ENCODE data around the gene KIF13A.
"Not testable (repeated sequence)": the region's sequence is repeated elsewhere in the genome, so short reads cannot be mapped to it uniquely, and the experiment has no call there.

The KIF13A gene

DNA sequence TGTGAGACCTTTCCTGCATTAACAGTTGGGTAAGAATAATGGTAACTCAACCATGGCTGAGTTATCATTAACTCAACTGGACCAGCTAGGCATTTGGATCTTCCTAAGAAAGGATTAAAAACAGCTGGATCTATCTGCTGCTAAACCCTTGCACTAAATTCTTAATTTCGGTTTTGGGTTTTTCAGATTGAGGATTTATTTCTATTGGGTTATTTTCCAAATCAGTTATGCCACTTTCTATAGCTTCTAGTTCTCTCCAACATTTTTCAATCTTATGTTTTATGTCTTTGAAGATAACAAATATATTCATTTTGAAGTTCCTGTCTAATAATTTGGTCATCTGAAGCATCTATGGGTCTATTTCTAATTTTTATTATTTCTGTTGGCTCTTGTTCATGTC lies 92.5 kb downstream of the KIF13A start:
- Histone ChIP-seq H2AFZ (ENCODE audit: low read depth) (no peak overlapping the region), H3K4me2 (no peak overlapping the region)

DNA sequence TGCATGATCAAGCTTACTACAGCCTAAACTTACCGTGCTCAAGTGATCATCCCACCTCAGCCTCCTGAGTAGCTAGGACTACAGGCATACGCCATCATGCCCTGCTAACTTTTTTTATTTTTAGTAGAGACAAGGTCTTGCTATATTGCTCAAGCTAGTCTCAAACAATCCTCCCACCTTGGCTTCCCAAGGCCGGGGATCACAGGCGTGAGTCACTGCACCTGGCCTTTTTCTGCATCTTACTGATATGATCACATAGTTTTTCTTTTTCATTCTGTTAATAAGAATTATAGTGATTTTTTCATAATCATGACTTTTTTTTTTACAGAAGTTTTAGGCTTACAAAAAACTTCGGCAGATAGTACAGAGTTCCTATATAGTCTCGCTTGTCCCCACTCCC lies 93.2 kb downstream of the KIF13A start:
- H3K27ac ChIP-seq: no peak overlapping the region
- H4K20me1 ChIP-seq (ENCODE audit: insufficient read depth): no peaks in the 10 kb centered on the region
- no peak overlapping the region for H2AFZ ChIP-seq (ENCODE audit: low read depth)
- TF ChIP-seq, protein P1, sequence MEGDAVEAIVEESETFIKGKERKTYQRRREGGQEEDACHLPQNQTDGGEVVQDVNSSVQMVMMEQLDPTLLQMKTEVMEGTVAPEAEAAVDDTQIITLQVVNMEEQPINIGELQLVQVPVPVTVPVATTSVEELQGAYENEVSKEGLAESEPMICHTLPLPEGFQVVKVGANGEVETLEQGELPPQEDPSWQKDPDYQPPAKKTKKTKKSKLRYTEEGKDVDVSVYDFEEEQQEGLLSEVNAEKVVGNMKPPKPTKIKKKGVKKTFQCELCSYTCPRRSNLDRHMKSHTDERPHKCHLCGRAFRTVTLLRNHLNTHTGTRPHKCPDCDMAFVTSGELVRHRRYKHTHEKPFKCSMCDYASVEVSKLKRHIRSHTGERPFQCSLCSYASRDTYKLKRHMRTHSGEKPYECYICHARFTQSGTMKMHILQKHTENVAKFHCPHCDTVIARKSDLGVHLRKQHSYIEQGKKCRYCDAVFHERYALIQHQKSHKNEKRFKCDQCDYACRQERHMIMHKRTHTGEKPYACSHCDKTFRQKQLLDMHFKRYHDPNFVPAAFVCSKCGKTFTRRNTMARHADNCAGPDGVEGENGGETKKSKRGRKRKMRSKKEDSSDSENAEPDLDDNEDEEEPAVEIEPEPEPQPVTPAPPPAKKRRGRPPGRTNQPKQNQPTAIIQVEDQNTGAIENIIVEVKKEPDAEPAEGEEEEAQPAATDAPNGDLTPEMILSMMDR (conservative IDR thresholded peaks at IDR 0.05; ENCODE audit: low read depth, low read length): no peak
- H3K9ac ChIP-seq: no peak overlapping the region
- no peaks in the 10 kb centered on the region for H3K27me3 ChIP-seq (ENCODE audit: insufficient read depth, low read depth)
- H3K36me3 ChIP-seq (ENCODE audit: insufficient read depth): no peaks in the 10 kb centered on the region
- H3K79me2 ChIP-seq (ENCODE audit: insufficient read depth, low read depth): no peaks in the 10 kb centered on the region
- no peaks in the 10 kb centered on the region for H3K4me1 ChIP-seq (ENCODE audit: low read depth, poor library complexity, severe bottlenecking)
- H3K4me2 ChIP-seq: no peak overlapping the region
- H3K4me3 ChIP-seq (IDR thresholded peaks at IDR 0.05; ENCODE audit: insufficient read depth, low read depth, low read length): no peak overlapping the region

More for the DNA sequence above, 92.5 kb downstream of the KIF13A start:
- no peak overlapping the region for H3K9ac ChIP-seq
- H3K79me2 ChIP-seq (ENCODE audit: insufficient read depth, low read depth): no peaks in the 10 kb centered on the region
- TF ChIP-seq, protein P1 (conservative IDR thresholded peaks at IDR 0.05; ENCODE audit: low read depth, low read length): no peak
- no peaks in the 10 kb centered on the region for H4K20me1 ChIP-seq (ENCODE audit: insufficient read depth)
- no peaks in the 10 kb centered on the region for H3K27me3 ChIP-seq (ENCODE audit: insufficient read depth, low read depth)
- H3K27ac ChIP-seq: no peak overlapping the region
- H3K36me3 ChIP-seq (ENCODE audit: insufficient read depth): no peaks in the 10 kb centered on the region
- H3K4me3 ChIP-seq (IDR thresholded peaks at IDR 0.05; ENCODE audit: insufficient read depth, low read depth, low read length): no peak overlapping the region
- H3K4me1 ChIP-seq (ENCODE audit: low read depth, poor library complexity, severe bottlenecking): no peaks in the 10 kb centered on the region

DNA sequence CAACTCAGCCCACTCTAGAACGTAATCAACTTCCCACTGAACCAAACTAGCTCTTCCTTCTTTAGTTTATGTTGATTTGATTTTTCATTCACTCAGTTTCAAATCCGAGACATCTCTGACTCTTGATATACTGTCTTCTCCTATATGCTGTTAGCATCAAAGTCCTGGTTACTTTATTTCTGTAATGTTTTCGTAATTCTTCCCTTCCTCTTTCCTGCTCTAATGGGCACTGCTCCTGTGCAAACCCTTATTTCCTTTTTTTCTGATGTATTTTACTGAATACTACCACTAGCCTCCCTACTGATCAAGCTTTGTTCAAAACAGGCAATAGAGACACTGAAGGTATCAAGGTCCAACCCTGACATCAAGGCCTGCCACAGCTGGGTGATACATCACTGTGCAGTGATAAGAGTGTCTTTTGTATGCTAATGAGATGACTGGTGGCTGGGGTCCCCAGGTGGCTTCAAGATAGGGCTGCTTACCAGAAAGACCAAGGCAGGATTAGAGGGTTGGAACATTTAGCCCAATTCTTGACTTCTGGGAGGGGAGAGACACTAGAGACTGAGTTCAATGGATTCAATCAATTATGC lies 95.2 kb downstream of the KIF13A start:
- no peak overlapping the region for H3K9ac ChIP-seq
- no peaks in the 10 kb centered on the region for H4K20me1 ChIP-seq (ENCODE audit: insufficient read depth)
- no peaks in the 10 kb centered on the region for H3K79me2 ChIP-seq (ENCODE audit: insufficient read depth, low read depth)
- no peak overlapping the region for H3K4me3 ChIP-seq (IDR thresholded peaks at IDR 0.05; ENCODE audit: insufficient read depth, low read depth, low read length)
- no peak overlapping the region for H3K4me2 ChIP-seq
- TF ChIP-seq, protein P1 (conservative IDR thresholded peaks at IDR 0.05; ENCODE audit: low read depth, low read length): no peak
- H2AFZ ChIP-seq (ENCODE audit: low read depth): no peak overlapping the region
- no peaks in the 10 kb centered on the region for H3K36me3 ChIP-seq (ENCODE audit: insufficient read depth)
- H3K27me3 ChIP-seq (ENCODE audit: insufficient read depth, low read depth): no peaks in the 10 kb centered on the region
- H3K4me1 ChIP-seq (ENCODE audit: low read depth, poor library complexity, severe bottlenecking): no peaks in the 10 kb centered on the region
- no peak overlapping the region for H3K27ac ChIP-seq

DNA sequence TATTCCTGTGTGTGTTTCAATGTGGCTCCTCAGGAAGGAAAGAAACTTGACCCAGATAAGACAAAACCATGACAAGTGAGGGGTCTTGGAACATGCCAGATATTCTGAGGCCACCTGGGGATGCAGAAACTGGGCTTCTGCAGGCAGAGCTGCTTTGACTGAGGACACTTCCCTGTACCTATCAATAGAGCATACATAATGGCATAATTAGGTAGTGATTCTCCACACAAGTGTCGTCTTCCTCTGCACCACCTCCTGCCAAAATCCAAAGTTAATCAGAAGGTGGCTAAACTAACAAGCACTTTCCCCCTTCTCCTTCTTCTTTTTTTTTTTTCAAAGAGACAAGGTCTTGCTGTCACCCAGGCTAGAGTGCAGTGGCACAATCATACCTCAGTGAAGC lies 97.1 kb downstream of the KIF13A start:
- Histone ChIP-seq H3K27me3 (ENCODE audit: insufficient read depth, low read depth) (no peaks in the 10 kb centered on the region), H3K27ac (no peak overlapping the region), H4K20me1 (ENCODE audit: insufficient read depth) (no peaks in the 10 kb centered on the region), H3K4me1 (ENCODE audit: low read depth, poor library complexity, severe bottlenecking) (peaks cover 6% of the 10 kb centered on the region), H3K4me3 (IDR thresholded peaks at IDR 0.05; ENCODE audit: insufficient read depth, low read depth, low read length) (no peak overlapping the region), H3K4me2 (no peak overlapping the region), H3K36me3 (ENCODE audit: insufficient read depth) (no peaks in the 10 kb centered on the region), H2AFZ (ENCODE audit: low read depth) (no peak overlapping the region), H3K79me2 (ENCODE audit: insufficient read depth, low read depth) (no peaks in the 10 kb centered on the region), H3K9ac (no peak overlapping the region)
- TF ChIP-seq, protein P1 (conservative IDR thresholded peaks at IDR 0.05; ENCODE audit: low read depth, low read length): no peak

DNA sequence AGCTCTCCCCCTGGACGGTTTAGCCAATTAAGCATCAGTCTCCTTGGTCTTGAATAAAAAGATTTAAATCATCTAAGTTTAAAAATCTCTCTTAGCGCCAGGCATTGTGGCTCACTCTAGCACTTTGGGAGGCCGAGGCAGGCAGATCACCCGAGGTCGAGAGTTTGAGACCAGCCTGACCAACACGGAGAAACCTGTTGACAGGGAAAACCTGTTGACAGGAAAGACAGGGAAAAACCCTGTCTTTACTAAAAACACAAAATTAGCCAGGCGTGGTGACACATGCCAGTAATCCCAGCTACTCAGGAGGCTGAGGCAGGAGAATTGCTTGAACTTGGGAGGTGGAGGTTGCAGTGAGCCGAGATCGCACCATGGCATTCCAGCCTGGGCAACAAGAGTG lies 97.7 kb downstream of the KIF13A start:
- H3K4me1 ChIP-seq (ENCODE audit: low read depth, poor library complexity, severe bottlenecking); H3K36me3 ChIP-seq (ENCODE audit: insufficient read depth); H3K9ac ChIP-seq; H2AFZ ChIP-seq (ENCODE audit: low read depth); H3K27me3 ChIP-seq (ENCODE audit: insufficient read depth, low read depth); H3K4me3 ChIP-seq (IDR thresholded peaks at IDR 0.05; ENCODE audit: insufficient read depth, low read depth, low read length); H3K79me2 ChIP-seq (ENCODE audit: insufficient read depth, low read depth); H3K27ac ChIP-seq; H4K20me1 ChIP-seq (ENCODE audit: insufficient read depth); H3K4me2 ChIP-seq: not testable (repeated sequence)

Measured in KMS-11 (cell line).